ENCODE data around the gene FER1L5.

FER1L5 gene

DNA sequence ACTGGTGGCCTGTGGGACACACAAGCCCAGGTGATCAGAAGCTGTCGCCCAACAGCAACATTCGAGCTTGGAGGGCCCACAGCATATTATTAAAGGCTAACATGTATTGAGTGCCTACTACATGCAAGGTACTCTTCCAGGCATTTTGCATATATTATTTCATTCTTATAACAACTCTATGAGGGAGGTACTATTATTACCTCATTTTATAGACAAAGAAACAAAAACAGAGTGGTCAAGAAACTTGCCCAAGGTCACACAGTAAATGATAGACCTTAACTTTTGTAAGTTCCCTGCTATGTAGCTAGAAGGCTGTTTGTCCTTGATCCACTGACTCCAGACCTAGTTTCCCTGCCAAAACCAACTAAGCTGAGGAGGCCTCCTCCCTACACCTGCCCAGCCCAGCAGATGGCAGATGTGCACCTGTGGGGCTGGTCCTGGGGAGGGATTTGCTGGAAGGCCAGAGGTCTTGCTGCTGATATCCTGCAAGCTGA, 40.2 kb upstream of the FER1L5 start:
- peak; percentile 22; the same call in 1 of the 2 replicates for TF ChIP-seq CTCF (IDR thresholded peaks at IDR 0.05; ENCODE audit: borderline replicate concordance, insufficient read depth, low read depth, low read length)
- no peak overlapping the region for H3K4me3 ChIP-seq (ENCODE audit: low read depth, low read length)

GRCh38 chr2:96604104-96604503, 38.5 kb upstream of the FER1L5 start:
- H3K4me3 ChIP-seq (ENCODE audit: low read depth, low read length), result no peak overlapping the region
- TF ChIP-seq CTCF (IDR thresholded peaks at IDR 0.05; ENCODE audit: borderline replicate concordance, insufficient read depth, low read depth, low read length), result peak; percentile 2; the same call in 1 of the 2 replicates

GRCh38 chr2:96608469-96609455, 33.8 kb upstream of the FER1L5 start:
- H3K4me3 ChIP-seq (ENCODE audit: low read depth, low read length), result no peak overlapping the region
- TF ChIP-seq CTCF (IDR thresholded peaks at IDR 0.05; ENCODE audit: borderline replicate concordance, insufficient read depth, low read depth, low read length), result no peak

GRCh38 chr2:96616128-96616527, 26.4 kb upstream of the FER1L5 start:
- no peak overlapping the region for H3K4me3 ChIP-seq (ENCODE audit: low read depth, low read length)
- no peak for TF ChIP-seq CTCF (IDR thresholded peaks at IDR 0.05; ENCODE audit: borderline replicate concordance, insufficient read depth, low read depth, low read length)

GRCh38 chr2:96616535-96616934, 26.0 kb upstream of the FER1L5 start:
- no peak overlapping the region for H3K4me3 ChIP-seq (ENCODE audit: low read depth, low read length)
- no peak for TF ChIP-seq CTCF (IDR thresholded peaks at IDR 0.05; ENCODE audit: borderline replicate concordance, insufficient read depth, low read depth, low read length)

DNA sequence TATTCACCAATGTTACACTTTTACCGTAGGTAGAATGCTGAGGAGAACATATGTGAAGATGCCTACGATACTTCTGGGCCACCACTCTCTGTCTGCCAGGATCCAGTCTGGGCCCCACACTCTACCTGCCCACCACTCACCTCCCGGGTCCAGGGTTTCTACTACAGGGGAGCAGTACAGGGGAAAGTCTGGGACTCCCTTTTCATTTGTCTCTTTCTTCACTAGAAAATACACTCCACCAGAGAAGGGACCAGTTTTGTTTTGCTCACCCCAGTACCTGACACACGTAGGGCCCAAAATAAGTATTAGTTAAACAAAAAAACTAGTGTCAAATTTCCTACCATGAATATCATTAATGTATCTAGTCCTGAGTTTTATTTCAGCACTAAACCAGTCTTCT, 25.6 kb upstream of the FER1L5 start:
- TF ChIP-seq CTCF (IDR thresholded peaks at IDR 0.05; ENCODE audit: borderline replicate concordance, insufficient read depth, low read depth, low read length), result no peak
- H3K4me3 ChIP-seq (ENCODE audit: low read depth, low read length), result no peak overlapping the region
